IgD-negative memory B cell (primary cell): Measurements from ENCODE around the gene EGFR. TPM values are rescaled to one million over a fixed set of nuclear protein-coding genes. Genes with fewer than 3 reads are reported as not detected.

Source experiments
- H3K27ac Mint-ChIP-seq, 3 donors: one replicate each; pipeline ENCODE4 v1.8.0; 2020 to 2022; ENCODE audit warnings: mild to moderate bottlenecking in 3 of 3, mixed read lengths in 3 of 3, moderate library complexity in 1 of 3
- H3K27me3 Mint-ChIP-seq: one replicate; pipeline ENCODE4 v1.8.0; 2021; ENCODE audit warnings: mixed read lengths
- H3K36me3 Mint-ChIP-seq: one replicate; pipeline ENCODE4 v1.8.0; 2020; ENCODE audit warnings: mild to moderate bottlenecking, mixed read lengths
- H3K4me1 Mint-ChIP-seq, 3 donors: one replicate each; pipeline ENCODE4 v1.8.0; 2020 to 2022; ENCODE audit warnings: mixed read lengths in 3 of 3, mild to moderate bottlenecking in 1 of 3
- H3K4me3 Mint-ChIP-seq, 4 donors: one replicate each; pipeline ENCODE4 v1.8.0; 2020 to 2022; ENCODE audit warnings: mild to moderate bottlenecking in 4 of 4, mixed read lengths in 4 of 4, moderate library complexity in 3 of 4
- H3K9me3 Mint-ChIP-seq, 3 donors: one replicate each; pipeline ENCODE4 v1.8.0; 2020 to 2021; ENCODE audit warnings: mixed read lengths in 3 of 3, mild to moderate bottlenecking in 1 of 3
- polyA plus RNA-seq: library from polyadenylated mRNA; unstranded; fragments of 300-500 nt; fragmentation: Illumina TruSeq; gene quantifications from one replicate; pipeline ENCODE4 v1.2.3, GENCODE V29; 2021

Gene EGFR
- polyA plus RNA-seq, 1 donor from 2014 or later: not detected

DNA sequence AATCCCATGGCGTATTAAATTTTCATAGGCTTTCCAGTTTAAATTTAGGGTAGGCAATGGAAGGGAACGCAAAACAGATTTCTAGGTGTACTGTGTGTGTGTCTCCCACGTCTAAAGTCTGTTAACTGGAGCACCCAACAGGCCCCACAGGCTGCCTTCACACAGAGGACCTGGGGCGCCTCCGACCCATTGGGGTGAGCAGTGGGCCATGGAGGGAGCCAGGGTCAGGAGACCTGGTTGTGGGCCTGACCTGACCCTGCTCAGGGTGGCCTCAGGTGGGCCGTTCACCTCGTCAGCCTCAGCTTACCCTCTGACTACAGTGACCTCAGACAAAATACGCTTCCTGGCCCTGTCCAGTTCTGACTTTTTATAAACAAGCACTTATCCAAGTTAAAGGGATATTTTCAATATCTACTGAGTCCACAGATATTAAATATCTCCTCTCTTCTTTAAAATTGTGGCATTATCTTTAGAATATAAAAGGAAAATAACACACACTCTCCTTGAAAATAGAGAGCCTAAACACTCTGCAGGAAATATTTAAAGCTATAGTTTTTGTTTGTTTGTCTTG lies 159.6 kb downstream of the EGFR start:
- Mint-ChIP-seq H3K27ac (no peak overlapping the region), H3K27me3 (peaks cover 8% of the 10 kb centered on the region), H3K4me3 (no peak overlapping the region), H3K9me3 (no peaks in the 10 kb centered on the region), H3K36me3 (peaks cover 2% of the 10 kb centered on the region), H3K4me1 (peaks cover 0 to 2% (median 0%) of the 10 kb centered on the region in 3 donors)

DNA sequence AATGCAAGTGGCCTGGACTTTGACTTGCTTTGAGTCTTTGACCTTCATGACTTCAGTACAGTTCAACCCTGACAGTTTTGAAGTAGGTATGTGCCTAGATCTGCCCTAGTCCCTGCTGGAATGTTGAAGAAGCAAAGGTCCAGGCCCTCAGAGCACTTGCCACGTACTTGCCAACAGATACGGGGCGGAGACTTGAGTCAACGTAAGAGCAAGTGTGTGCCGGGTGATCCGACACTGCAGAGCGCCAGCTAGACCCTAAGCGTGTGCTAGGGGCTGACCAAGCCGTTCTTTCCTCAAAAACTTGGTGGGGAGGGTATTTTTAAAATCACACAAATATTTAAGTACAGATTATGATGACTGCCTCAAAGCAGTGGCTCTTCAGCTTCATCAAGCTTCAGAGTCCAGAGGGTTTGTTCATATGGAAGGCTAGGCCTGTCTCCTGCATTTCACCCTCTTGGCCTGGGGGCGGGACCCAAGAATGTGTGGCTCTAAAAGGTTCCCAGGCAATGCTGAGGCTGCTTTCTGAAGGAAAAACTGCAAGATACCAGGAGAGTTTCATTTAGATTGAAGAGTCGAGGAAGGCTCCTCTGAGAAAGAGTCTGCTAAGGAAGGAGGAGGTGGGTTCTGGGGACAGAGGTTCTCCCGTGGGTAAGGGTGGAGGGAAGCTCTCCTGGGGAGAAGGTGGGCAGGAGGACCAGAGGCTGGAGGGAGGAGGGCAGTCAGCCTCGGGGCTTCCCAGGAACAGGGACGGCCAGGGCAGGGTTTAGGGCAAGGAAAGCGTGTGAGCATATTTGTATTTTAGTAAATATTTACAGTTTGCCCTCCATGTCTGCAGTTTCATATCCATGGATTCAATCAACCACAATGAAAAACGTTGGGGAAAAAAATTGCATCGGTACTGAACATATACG lies 160.3 kb downstream of the EGFR start:
- Mint-ChIP-seq H3K9me3 (no peaks in the 10 kb centered on the region), H3K36me3 (peaks cover 2% of the 10 kb centered on the region), H3K4me1 (peaks cover 0 to 2% (median 0%) of the 10 kb centered on the region in 3 donors), H3K27ac (no peak overlapping the region), H3K4me3 (no peak overlapping the region), H3K27me3 (peaks cover 9% of the 10 kb centered on the region)

DNA sequence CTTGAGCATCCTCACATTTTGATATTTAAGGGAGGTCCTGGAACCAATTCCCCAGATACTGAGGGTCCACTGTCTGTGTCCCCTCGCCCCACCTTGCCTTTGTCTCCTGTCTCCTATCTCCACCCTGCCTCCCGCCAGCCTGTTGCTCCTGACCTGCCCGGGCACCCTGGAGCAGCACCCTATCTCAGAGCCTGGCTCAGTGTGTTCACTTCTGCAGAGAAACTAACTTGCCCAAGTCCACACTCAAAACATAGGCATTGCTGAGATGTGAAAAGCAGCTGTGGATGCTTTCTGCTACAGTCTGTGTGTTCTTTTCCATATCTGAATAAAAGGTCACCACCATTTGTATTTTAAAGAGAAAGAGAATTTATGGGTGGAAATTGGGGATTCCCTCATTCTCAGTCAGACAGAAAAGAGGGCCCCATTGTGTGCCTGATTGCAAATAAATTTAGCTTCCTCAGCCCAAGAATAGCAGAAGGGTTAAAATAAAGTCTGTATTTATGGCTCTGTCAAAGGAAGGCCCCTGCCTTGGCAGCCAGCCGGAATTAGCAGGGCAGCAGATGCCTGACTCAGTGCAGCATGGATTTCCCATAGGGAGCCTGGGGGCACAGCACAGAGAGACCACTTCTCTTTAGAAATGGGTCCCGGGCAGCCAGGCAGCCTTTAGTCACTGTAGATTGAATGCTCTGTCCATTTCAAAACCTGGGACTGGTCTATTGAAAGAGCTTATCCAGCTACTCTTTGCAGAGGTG lies 161.3 kb downstream of the EGFR start:
- no peak overlapping the region for H3K4me3 Mint-ChIP-seq
- no peaks in the 10 kb centered on the region for H3K36me3 Mint-ChIP-seq
- no peak overlapping the region for H3K27ac Mint-ChIP-seq
- peaks cover 11% of the 10 kb centered on the region for H3K27me3 Mint-ChIP-seq
- H3K4me1 Mint-ChIP-seq: peaks cover 0 to 2% (median 0%) of the 10 kb centered on the region in 3 donors
- no peaks in the 10 kb centered on the region for H3K9me3 Mint-ChIP-seq

DNA sequence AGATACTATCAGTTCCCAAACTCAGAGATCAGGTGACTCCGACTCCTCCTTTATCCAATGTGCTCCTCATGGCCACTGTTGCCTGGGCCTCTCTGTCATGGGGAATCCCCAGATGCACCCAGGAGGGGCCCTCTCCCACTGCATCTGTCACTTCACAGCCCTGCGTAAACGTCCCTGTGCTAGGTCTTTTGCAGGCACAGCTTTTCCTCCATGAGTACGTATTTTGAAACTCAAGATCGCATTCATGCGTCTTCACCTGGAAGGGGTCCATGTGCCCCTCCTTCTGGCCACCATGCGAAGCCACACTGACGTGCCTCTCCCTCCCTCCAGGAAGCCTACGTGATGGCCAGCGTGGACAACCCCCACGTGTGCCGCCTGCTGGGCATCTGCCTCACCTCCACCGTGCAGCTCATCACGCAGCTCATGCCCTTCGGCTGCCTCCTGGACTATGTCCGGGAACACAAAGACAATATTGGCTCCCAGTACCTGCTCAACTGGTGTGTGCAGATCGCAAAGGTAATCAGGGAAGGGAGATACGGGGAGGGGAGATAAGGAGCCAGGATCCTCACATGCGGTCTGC lies 162.2 kb downstream of the EGFR start:
- H3K4me1 Mint-ChIP-seq: peaks cover 0 to 2% (median 0%) of the 10 kb centered on the region in 3 donors
- no peaks in the 10 kb centered on the region for H3K9me3 Mint-ChIP-seq
- H3K36me3 Mint-ChIP-seq: no peaks in the 10 kb centered on the region
- peaks cover 9% of the 10 kb centered on the region for H3K27me3 Mint-ChIP-seq
- H3K27ac Mint-ChIP-seq: no peak overlapping the region
- H3K4me3 Mint-ChIP-seq: no peak overlapping the region

DNA sequence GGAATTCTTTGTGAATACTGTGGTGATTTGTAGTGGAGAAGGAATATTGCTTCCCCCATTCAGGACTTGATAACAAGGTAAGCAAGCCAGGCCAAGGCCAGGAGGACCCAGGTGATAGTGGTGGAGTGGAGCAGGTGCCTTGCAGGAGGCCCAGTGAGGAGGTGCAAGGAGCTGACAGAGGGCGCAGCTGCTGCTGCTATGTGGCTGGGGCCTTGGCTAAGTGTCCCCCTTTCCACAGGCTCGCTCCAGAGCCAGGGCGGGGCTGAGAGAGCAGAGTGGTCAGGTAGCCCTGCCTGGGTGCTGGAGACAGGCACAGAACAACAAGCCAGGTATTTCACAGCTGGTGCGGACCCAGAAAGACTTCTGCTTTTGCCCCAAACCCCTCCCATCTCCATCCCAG lies 162.9 kb downstream of the EGFR start:
- no peak overlapping the region for H3K4me3 Mint-ChIP-seq
- no peaks in the 10 kb centered on the region for H3K9me3 Mint-ChIP-seq
- H3K27ac Mint-ChIP-seq: no peak overlapping the region
- H3K36me3 Mint-ChIP-seq: no peaks in the 10 kb centered on the region
- peaks cover 0 to 2% (median 2%) of the 10 kb centered on the region in 3 donors for H3K4me1 Mint-ChIP-seq
- peaks cover 9% of the 10 kb centered on the region for H3K27me3 Mint-ChIP-seq

DNA sequence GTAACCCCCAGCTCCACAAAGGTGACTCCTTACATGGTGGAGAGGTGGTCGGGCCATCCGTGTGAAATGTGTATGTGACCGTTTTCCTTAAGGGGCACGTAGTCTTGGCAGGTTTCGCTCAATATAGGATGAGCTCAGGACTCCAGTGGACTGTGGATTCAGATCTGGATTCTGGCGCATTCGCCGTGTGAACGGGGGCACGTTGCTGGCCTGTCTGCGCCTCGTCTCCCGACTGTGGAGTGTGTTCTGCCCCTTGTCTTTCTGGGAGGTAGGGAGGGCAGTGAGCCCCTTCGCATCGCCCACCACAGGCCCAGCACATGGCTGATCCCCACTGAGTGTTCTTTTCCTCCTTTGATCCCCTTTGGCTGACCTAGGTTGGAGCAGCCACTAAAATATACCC lies 165.1 kb downstream of the EGFR start:
- Mint-ChIP-seq H3K9me3 (no peaks in the 10 kb centered on the region), H3K36me3 (peaks cover 2% of the 10 kb centered on the region), H3K27me3 (peaks cover 12% of the 10 kb centered on the region), H3K4me3 (no peak overlapping the region), H3K4me1 (peaks cover 0 to 2% (median 2%) of the 10 kb centered on the region in 3 donors), H3K27ac (no peak overlapping the region)

DNA sequence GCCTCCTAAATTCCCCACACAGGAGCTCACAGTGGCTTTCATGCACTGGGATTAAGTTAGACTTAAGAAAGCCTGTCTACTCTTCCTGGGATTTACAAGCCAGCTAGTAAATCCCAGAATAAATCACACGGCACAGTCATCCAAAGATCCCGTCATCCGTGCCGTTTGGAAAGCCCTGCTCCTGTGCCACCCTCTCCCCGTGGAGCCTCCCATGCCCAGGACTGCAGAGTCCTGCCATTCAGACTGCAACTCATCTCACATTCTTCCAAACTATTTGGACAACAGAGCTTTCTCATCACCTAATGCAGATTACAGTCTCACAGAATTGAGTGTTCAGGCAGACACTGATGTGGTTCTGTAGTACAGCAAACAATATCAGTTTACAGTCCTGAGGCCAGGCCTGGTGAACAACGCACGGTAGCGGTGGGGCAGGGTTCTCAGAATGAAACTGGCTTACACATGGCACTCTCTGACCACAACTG lies 166.5 kb downstream of the EGFR start:
- peaks cover 2% of the 10 kb centered on the region for H3K36me3 Mint-ChIP-seq
- peaks cover 8% of the 10 kb centered on the region for H3K27me3 Mint-ChIP-seq
- no peaks in the 10 kb centered on the region for H3K9me3 Mint-ChIP-seq
- no peak overlapping the region for H3K4me3 Mint-ChIP-seq
- no peak overlapping the region for H3K27ac Mint-ChIP-seq
- peaks cover 0 to 2% (median 2%) of the 10 kb centered on the region in 3 donors for H3K4me1 Mint-ChIP-seq

DNA sequence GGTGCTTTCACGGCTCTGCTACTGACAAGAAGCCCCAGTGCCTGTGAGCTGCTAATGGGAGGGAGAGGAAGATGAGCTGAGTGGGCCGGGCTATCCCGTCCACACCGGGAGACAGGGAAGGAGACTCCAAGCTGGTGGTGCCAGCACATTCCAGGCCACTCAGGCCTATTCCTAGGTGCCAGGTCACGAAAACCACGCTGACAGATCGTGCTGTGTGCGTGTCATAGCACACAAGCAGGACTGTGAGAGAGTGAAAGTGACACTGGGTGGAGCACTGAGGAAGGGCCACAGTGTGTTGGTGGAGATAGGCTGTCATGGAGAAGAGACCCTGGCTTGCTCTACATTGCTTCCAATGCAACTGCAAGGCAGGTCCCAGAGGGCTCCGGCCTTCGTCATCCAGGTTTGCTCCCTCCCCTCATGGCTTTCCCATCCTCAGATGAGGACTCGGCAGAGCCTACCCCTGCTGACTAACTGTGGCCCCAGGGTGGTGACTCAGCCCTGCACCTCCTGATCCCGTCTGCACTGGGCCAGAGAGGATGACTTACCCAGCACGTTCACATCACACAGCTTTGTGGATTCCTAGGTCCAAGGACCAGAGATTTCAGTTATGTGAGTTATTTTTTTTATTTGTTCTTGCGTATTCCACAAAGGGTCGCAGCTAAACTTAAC lies 167.3 kb downstream of the EGFR start:
- no peak overlapping the region for H3K27ac Mint-ChIP-seq
- H3K27me3 Mint-ChIP-seq: peaks cover 8% of the 10 kb centered on the region
- H3K9me3 Mint-ChIP-seq: no peaks in the 10 kb centered on the region
- peaks cover 2% of the 10 kb centered on the region for H3K36me3 Mint-ChIP-seq
- no peak overlapping the region for H3K4me3 Mint-ChIP-seq
- H3K4me1 Mint-ChIP-seq: peaks cover 0 to 2% (median 2%) of the 10 kb centered on the region in 3 donors

DNA sequence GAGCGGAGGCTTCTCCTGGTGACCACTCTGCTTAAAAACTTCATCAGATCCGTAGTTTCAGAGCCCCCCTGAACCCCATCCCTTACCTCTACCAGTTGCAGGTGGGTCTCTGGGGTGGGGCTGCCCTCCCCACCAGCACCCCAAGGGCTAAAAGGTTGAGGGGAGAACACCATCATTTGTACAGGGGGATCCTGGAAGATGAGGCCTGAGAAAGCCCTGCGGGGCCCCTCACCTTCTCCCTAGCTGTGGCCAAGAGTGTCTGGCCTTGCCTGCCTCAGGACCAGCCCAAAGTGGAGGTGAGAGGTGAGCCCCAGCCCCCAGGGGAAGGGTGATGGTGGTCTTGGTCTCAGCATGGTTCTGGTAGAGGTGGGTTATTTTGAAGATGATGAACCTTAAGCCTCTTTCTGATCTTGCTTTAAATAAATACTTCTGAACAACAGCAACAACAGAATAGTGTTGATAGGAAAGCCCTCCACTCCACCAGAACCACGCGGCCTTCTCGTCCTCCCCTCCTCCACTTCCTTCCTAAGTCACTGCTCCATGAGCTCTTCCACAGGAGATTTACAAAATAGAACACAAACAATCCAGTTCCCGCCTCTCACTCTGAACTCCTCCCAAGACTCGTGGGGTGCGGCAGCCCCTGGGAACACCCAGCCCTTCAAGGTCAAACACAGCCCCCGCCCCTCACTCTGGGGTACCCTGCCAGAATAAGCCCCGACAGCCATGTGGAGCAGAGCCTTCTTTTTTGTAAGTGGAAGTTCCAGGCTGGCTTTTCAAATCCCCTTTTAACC lies 169.1 kb downstream of the EGFR start:
- H3K4me1 Mint-ChIP-seq: peaks cover 0 to 2% (median 0%) of the 10 kb centered on the region in 3 donors
- no peak overlapping the region for H3K4me3 Mint-ChIP-seq
- no peaks in the 10 kb centered on the region for H3K9me3 Mint-ChIP-seq
- H3K36me3 Mint-ChIP-seq: peaks cover 2% of the 10 kb centered on the region
- peaks cover 6% of the 10 kb centered on the region for H3K27me3 Mint-ChIP-seq
- H3K27ac Mint-ChIP-seq: no peak overlapping the region

DNA sequence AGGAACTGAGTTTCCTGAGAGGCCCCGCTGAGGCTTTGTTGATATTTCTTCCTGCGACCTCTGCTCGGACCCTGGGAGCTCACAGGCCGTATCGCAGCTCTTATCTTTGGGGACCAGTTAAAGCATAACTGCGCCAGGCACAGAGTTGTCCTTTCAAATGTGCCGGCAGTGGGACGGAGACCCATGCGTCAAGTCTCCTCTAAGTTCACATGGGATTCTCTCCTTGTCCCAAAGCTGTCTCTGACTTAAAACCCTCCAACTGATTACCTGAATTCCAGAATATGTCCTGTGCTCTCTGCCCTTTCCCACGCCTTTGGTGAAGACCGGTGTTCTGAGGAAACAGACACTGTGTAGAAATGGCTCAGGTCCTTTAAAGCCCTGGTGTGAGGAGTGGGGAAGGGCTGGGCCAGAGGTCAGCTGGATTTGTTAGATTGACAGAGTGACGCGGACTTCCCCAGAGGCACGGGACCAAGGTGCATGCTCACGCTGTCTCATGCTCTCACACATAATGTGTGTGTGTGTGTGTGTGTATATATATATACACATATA lies 169.8 kb downstream of the EGFR start:
- Mint-ChIP-seq H3K27me3 (peaks cover 6% of the 10 kb centered on the region), H3K36me3 (peaks cover 2% of the 10 kb centered on the region), H3K4me3 (no peak overlapping the region)

DNA sequence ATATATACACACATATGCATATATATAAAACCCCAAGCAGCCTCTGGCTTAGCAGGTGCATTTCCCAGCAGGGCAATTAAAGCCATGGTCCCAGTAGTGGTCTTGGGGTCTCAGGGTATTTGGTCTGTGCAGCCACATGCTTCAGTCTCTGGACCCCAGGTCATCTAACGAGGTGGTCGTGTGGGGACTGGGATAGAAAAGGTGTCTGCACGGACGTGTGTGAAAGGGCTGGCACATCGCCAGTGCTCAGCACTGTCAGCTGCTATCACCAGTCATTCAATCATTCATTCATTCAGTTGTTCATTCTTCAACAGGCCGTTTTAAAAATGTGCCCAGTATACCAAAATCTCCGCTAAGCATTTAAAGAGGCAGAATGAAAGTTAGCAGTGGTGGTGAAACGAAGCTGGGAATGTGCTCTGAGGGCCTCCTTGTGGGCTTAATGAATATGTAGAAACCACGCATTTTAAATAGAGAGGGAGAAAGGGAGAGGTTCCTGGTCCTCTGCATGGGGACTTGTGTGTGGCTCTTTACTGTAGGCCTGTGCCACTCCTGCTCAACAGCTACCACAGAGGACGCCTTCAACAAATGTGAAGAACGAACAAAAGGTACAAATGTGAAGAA lies 170.4 kb downstream of the EGFR start:
- Mint-ChIP-seq H3K4me1 (peaks cover 0 to 2% (median 0%) of the 10 kb centered on the region in 3 donors), H3K27me3 (peaks cover 5% of the 10 kb centered on the region), H3K27ac (no peak overlapping the region), H3K9me3 (no peaks in the 10 kb centered on the region), H3K36me3 (peaks cover 2% of the 10 kb centered on the region), H3K4me3 (no peak overlapping the region)

More for the DNA sequence above, 169.8 kb downstream of the EGFR start:
- no peak overlapping the region for H3K27ac Mint-ChIP-seq
- no peaks in the 10 kb centered on the region for H3K9me3 Mint-ChIP-seq
- H3K4me1 Mint-ChIP-seq: peaks cover 0 to 2% (median 0%) of the 10 kb centered on the region in 3 donors

DNA sequence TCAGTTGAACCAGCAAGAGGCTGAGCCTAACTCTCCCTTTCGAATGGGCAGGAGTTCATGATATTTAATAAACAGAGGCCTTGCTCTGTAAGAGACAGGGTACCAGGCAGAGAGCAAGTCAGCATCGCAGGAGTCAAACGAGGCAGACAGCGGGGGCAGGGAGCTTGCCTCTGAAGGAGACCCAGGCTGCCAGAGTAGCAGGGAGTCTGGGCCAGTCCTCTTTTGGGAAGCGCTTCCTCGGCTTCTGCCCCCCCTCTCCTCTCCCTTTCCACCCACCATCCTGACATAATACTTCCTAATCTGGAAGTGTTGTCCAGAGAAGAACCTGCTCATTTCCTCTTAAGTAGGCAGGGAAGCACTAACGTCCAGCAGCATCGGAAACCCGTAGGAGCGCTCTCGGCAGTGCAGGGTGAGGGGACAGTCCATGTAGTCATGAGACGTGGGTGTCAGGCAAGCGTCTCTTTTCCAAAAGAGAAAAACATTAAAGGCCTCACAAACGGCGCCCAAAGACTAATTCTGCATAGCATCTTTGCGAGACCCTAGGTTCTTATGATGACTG lies 171.1 kb downstream of the EGFR start:
- H3K9me3 Mint-ChIP-seq: no peaks in the 10 kb centered on the region
- no peak overlapping the region for H3K4me3 Mint-ChIP-seq
- H3K36me3 Mint-ChIP-seq: peaks cover 2% of the 10 kb centered on the region
- H3K4me1 Mint-ChIP-seq: peaks cover 0 to 2% (median 0%) of the 10 kb centered on the region in 3 donors
- H3K27me3 Mint-ChIP-seq: peaks cover 4% of the 10 kb centered on the region
- no peak overlapping the region for H3K27ac Mint-ChIP-seq
